T-helper 2 cell treated with Interferon-gamma antibody and Interleukin-4, amounts not matched to agents 5 μg/mL and 100 μg/mL, for 36 hours (primary cell): ENCODE results near the gene PRR3.
"Not testable (repeated sequence)": the region's sequence is repeated elsewhere in the genome, so short reads cannot be mapped to it uniquely, and the experiment has no call there.

Experiments
- DNase-seq: peaks from one replicate; pipeline ENCODE4 v3.0.0; 2021; ENCODE audit warnings: low spot score
- H3K27ac Mint-ChIP-seq: one replicate; pipeline ENCODE4 v1.8.0; 2021; ENCODE audit warnings: mild to moderate bottlenecking, mixed read lengths
- H3K27me3 Mint-ChIP-seq: one replicate; pipeline ENCODE4 v1.8.0; 2021; ENCODE audit warnings: low read depth, mixed read lengths
- H3K36me3 Mint-ChIP-seq: one replicate; pipeline ENCODE4 v1.8.0; 2021; ENCODE audit warnings: low read depth, mixed read lengths
- H3K4me1 Mint-ChIP-seq: one replicate; pipeline ENCODE4 v1.8.0; 2021; ENCODE audit warnings: low read depth, mixed read lengths
- H3K4me3 Mint-ChIP-seq: one replicate; pipeline ENCODE4 v1.8.0; 2022; ENCODE audit warnings: mild to moderate bottlenecking, moderate library complexity, mixed read lengths
- H3K9me3 Mint-ChIP-seq: one replicate; pipeline ENCODE4 v1.8.0; 2021; ENCODE audit warnings: mixed read lengths

The PRR3 gene

GRCh38 chr6:30520522-30520921 is 36.6 kb upstream of the PRR3 start:
- H3K27me3 Mint-ChIP-seq = peaks cover 2% of the 10 kb centered on the region
- H3K36me3 Mint-ChIP-seq = peaks cover 22% of the 10 kb centered on the region
- peaks cover 29% of the 10 kb centered on the region for H3K4me1 Mint-ChIP-seq
- no peak overlapping the region for H3K27ac Mint-ChIP-seq
- H3K9me3 Mint-ChIP-seq = peaks cover 11% of the 10 kb centered on the region
- H3K4me3 Mint-ChIP-seq = no peak overlapping the region
- DNase-seq = no peak

DNA sequence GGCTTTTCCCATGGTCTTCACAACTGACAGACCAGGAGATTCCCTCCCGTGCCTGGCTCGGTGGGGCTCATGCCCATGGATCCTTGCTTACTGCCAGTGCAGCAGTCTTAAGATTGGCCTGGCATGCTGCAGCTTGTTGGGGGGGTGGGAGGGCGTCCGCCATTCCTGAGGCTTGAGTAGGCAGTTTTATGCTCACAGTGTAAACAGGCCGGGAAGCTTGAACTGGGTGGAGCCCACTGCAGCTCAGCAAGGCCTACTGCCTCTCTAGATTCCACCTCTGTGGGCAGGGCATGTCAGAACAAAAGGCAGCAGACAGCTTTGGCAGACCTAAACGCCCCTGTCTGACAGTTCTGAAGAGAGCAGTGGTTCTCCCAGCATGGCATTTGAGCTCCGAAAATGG is 36.0 kb upstream of the PRR3 start:
- DNase-seq, H3K27ac Mint-ChIP-seq, H3K4me3 Mint-ChIP-seq, H3K27me3 Mint-ChIP-seq: not testable (repeated sequence)
- H3K9me3 Mint-ChIP-seq = peaks cover 11% of the 10 kb centered on the region
- peaks cover 25% of the 10 kb centered on the region for H3K4me1 Mint-ChIP-seq
- H3K36me3 Mint-ChIP-seq = peaks cover 22% of the 10 kb centered on the region

DNA sequence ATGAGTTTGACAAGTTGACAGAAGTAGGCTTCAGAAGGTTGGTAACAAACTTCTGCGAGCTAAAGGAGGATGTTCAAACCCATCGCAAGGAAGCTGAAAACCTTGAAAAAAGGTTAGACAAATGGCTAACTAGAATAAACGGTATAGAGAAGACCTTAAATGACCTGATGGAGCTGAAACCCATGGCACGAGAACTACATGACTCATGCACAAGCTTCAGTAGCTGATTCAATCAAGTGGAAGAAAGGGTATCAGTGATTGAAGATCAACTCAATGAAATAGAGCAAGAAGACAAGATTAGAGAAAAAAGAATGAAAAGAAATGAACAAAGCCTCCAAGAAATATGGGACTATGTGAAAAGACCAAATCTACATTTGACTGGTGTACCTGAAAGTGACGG is 35.1 kb upstream of the PRR3 start:
- H3K4me1 Mint-ChIP-seq = peaks cover 20% of the 10 kb centered on the region
- H3K9me3 Mint-ChIP-seq = peaks cover 11% of the 10 kb centered on the region
- peak overlapping the region; percentile 2 for H3K27ac Mint-ChIP-seq
- not testable (repeated sequence) for H3K27me3 Mint-ChIP-seq, DNase-seq, H3K4me3 Mint-ChIP-seq
- H3K36me3 Mint-ChIP-seq = peaks cover 20% of the 10 kb centered on the region

DNA sequence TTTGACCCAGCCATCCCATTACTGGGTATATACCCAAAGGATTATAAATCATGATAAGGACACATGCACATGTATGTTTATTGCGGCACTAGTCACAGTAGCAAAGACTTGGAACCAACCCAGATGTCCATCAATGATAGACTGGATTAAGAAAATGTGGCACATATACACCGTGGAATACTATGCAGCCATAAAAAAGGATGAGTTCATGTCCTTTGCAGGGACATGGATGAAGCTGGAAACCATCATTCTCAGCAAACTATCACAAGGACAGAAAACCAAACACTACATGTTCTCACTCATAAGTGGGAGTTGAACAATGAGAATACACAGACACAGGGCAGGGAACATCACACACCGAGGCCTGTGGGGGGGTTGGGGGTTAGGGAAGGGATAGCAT is 30.7 kb upstream of the PRR3 start:
- H3K27me3 Mint-ChIP-seq, DNase-seq, H3K27ac Mint-ChIP-seq, H3K9me3 Mint-ChIP-seq, H3K4me3 Mint-ChIP-seq: not testable (repeated sequence)
- Mint-ChIP-seq H3K4me1 (peaks cover 31% of the 10 kb centered on the region), H3K36me3 (peaks cover 12% of the 10 kb centered on the region)

DNA sequence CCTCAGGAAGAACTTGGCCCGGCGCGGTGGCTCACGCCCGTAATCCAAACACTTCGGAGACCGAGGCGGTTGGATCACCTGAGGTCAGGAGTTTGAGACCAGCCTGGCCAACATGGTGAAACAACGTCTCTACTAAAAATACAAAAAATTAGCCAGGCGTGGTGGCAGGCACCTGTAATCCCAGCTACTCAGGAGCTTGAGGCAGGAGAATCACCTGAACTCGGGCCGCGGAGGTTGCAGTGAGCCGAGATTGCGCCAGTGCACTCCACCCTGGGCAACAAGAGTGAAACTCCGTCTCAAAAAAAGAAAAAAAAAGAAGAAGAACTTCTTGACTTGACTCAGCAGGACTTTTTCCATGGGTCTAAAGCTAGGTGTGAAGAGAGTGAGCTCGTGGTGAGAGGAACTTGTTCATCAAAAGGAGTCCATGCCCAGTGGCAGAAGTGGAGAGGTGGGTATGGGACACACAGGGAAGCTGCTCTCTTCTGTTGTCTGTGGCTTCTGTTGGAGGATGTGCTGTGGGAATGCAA is 27.7 kb upstream of the PRR3 start:
- not testable (repeated sequence) for H3K9me3 Mint-ChIP-seq, H3K36me3 Mint-ChIP-seq, H3K27me3 Mint-ChIP-seq
- peaks cover 37% of the 10 kb centered on the region for H3K4me1 Mint-ChIP-seq
- H3K4me3 Mint-ChIP-seq = peak overlapping the region; percentile 19
- H3K27ac Mint-ChIP-seq = peak overlapping the region; percentile 82
- DNase-seq = peak; percentile 50

- no peaks in the 10 kb centered on the region for H3K9me3 Mint-ChIP-seq
- peaks cover 1% of the 10 kb centered on the region for H3K36me3 Mint-ChIP-seq
- H3K27me3 Mint-ChIP-seq = no peaks in the 10 kb centered on the region
- peaks cover 37% of the 10 kb centered on the region for H3K4me1 Mint-ChIP-seq
- H3K4me3 Mint-ChIP-seq = no peak overlapping the region
- H3K27ac Mint-ChIP-seq = peak overlapping the region; percentile 18
- DNase-seq = no peak
Measured at GRCh38 chr6:30530014-30530413, 27.1 kb upstream of the PRR3 start.

GRCh38 chr6:30533460-30534294 is 23.4 kb upstream of the PRR3 start:
- DNase-seq = no peak
- Mint-ChIP-seq H3K4me3 (peak overlapping the region; percentile 55), H3K27me3 (no peaks in the 10 kb centered on the region), H3K4me1 (peaks cover 33% of the 10 kb centered on the region), H3K27ac (peak overlapping the region; percentile 57), H3K9me3 (no peaks in the 10 kb centered on the region), H3K36me3 (no peaks in the 10 kb centered on the region)

GRCh38 chr6:30537931-30538330 is 19.2 kb upstream of the PRR3 start:
- H3K4me1 Mint-ChIP-seq = peaks cover 25% of the 10 kb centered on the region
- no peaks in the 10 kb centered on the region for H3K9me3 Mint-ChIP-seq
- H3K27me3 Mint-ChIP-seq = no peaks in the 10 kb centered on the region
- no peak for DNase-seq
- no peak overlapping the region for H3K27ac Mint-ChIP-seq
- no peak overlapping the region for H3K4me3 Mint-ChIP-seq
- H3K36me3 Mint-ChIP-seq = no peaks in the 10 kb centered on the region

GRCh38 chr6:30541515-30542403 is 15.3 kb upstream of the PRR3 start:
- H3K4me3 Mint-ChIP-seq = peak overlapping the region; percentile 80
- no peaks in the 10 kb centered on the region for H3K9me3 Mint-ChIP-seq
- H3K27ac Mint-ChIP-seq = peak overlapping the region; percentile 83
- peaks cover 32% of the 10 kb centered on the region for H3K4me1 Mint-ChIP-seq
- no peaks in the 10 kb centered on the region for H3K27me3 Mint-ChIP-seq
- H3K36me3 Mint-ChIP-seq = peaks cover 8% of the 10 kb centered on the region
- DNase-seq = peak; percentile 72

- H3K9me3 Mint-ChIP-seq = no peaks in the 10 kb centered on the region
- peaks cover 32% of the 10 kb centered on the region for H3K4me1 Mint-ChIP-seq
- H3K36me3 Mint-ChIP-seq = peaks cover 10% of the 10 kb centered on the region
- H3K4me3 Mint-ChIP-seq = peak overlapping the region; percentile 80
- DNase-seq = no peak
- peak overlapping the region; percentile 83 for H3K27ac Mint-ChIP-seq
- no peaks in the 10 kb centered on the region for H3K27me3 Mint-ChIP-seq
Measured at GRCh38 chr6:30542404-30542725, 14.7 kb upstream of the PRR3 start.

- H3K4me3 Mint-ChIP-seq = peak overlapping the region; percentile 80
- DNase-seq = no peak
- peaks cover 30% of the 10 kb centered on the region for H3K4me1 Mint-ChIP-seq
- peaks cover 10% of the 10 kb centered on the region for H3K36me3 Mint-ChIP-seq
- H3K27ac Mint-ChIP-seq = peak overlapping the region; percentile 83
- no peaks in the 10 kb centered on the region for H3K27me3 Mint-ChIP-seq
- no peaks in the 10 kb centered on the region for H3K9me3 Mint-ChIP-seq
Measured at GRCh38 chr6:30542915-30543314, 14.2 kb upstream of the PRR3 start.

DNA sequence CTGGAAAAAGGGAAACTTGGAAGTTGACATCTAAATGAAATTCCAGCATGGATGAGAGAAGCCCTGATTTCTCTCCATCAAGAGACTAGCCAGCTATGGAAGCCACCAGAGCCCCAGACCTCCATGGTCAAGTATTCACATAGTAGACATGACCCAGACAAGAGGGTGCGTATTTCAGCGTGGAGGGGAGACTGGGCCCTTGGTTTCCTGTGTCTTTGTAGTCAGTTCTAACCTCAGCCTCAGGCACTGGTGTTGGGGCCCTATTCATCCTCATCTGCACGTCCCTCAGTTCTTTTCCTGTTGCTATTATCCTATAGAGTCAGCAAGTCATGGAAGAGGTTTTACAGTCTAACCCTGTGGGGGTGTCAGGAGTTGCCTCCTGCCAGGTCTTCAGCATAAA is 13.3 kb upstream of the PRR3 start:
- DNase-seq = no peak
- Mint-ChIP-seq H3K9me3 (no peaks in the 10 kb centered on the region), H3K4me3 (peak overlapping the region; percentile 20), H3K27ac (no peak overlapping the region), H3K4me1 (peaks cover 30% of the 10 kb centered on the region), H3K27me3 (no peaks in the 10 kb centered on the region), H3K36me3 (peaks cover 14% of the 10 kb centered on the region)

DNA sequence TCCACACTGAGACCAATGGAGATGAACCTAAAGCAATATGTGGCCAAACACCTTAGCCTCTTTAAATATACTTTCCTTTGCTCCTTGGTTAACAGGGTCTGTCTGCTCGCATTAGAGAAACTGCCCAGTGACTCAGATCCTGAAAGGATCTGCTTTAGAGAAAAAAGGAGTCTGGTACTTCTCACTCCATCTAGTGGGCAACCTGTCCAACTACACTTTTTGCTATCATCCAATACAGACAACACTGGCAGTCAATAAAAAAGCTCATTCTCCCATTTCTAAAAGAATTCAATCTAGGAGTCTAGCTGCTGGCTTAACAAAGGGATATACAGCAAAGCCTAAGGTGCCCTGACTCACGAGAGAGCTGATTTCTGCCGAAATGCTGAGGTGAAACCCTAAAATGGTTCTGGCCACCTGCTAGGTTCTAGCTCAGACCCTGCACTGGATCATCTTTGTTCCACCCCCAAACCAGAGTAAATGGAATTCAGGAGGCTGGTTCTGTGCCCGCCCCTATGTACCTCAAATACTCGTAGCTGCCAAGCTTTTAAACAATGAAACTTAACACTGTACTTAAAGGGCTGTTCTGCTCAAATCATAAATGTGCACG is 12.3 kb upstream of the PRR3 start:
- Mint-ChIP-seq H3K27me3 (no peaks in the 10 kb centered on the region), H3K4me3 (no peak overlapping the region), H3K27ac (no peak overlapping the region), H3K36me3 (peaks cover 19% of the 10 kb centered on the region), H3K9me3 (no peaks in the 10 kb centered on the region), H3K4me1 (peaks cover 30% of the 10 kb centered on the region)
- no peak for DNase-seq

DNA sequence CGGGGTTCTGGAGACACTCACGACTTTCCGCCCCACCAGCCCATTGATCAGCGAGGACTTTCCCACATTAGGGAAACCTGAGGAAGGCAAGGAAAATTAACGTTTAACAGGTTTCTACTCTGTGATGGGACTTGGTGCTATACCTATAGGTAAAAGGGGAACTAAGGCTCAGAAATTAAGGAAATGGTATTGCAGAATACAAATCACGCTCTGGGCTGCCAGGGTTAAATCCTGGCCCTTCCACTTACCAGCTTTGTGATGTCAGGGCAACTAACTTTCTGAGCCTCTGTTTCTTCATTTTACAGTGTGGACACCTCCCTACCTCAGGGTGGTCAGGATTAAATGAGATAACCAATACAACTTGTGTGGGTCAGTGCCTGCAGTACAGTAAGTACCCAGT is 9.6 kb upstream of the PRR3 start:
- Mint-ChIP-seq H3K9me3 (no peaks in the 10 kb centered on the region), H3K4me3 (no peak overlapping the region), H3K4me1 (peaks cover 21% of the 10 kb centered on the region), H3K36me3 (peaks cover 37% of the 10 kb centered on the region), H3K27me3 (no peaks in the 10 kb centered on the region), H3K27ac (no peak overlapping the region)
- no peak for DNase-seq
